Tibial nerve (tissue), 3 donors: ENCODE results near the gene ORMDL2.

ENCODE experiments used
- POLR2A ChIP-seq, 2 donors: fragments of 450-650 bp; IDR thresholded peaks; one replicate each; pipeline ENCODE4 v1.6.1; 2017; ENCODE audit warnings: antibody characterized with exemption in 2 of 2, mild to moderate bottlenecking in 2 of 2, moderate library complexity in 2 of 2
- TF ChIP-seq, protein P1 (sequence below), 5 experiments: fragments of 200-600 bp in 3 of 5; fragments of 450-650 bp in 2 of 5; sonication (generic) in 3 of 5; IDR thresholded peaks; one replicate each; pipeline ENCODE4 v1.5.1; 2016 to 2019; ENCODE audit warnings: antibody characterized with exemption in 5 of 5, mild to moderate bottlenecking in 3 of 5, moderate library complexity in 2 of 5

DNA sequence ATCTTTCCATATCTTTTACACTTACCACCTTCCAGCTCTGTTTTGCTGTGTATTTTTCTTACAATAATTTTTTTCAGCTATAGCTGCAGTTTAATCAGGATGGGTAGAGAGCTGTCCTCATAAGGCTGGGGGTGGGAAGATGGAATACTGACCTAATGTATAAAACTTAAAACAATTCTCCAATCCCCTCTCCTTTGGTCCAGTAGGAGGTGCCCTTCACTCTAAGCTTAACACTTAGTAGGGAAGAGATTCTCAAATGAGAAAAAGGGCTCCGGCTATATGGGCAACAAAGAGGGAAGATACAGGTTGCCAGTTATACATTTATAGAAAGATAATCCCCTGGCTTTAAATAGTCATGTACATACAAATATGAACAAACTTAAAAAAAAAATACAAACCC lies 2.8 kb downstream of the ORMDL2 start:
- TF ChIP-seq, protein P1, sequence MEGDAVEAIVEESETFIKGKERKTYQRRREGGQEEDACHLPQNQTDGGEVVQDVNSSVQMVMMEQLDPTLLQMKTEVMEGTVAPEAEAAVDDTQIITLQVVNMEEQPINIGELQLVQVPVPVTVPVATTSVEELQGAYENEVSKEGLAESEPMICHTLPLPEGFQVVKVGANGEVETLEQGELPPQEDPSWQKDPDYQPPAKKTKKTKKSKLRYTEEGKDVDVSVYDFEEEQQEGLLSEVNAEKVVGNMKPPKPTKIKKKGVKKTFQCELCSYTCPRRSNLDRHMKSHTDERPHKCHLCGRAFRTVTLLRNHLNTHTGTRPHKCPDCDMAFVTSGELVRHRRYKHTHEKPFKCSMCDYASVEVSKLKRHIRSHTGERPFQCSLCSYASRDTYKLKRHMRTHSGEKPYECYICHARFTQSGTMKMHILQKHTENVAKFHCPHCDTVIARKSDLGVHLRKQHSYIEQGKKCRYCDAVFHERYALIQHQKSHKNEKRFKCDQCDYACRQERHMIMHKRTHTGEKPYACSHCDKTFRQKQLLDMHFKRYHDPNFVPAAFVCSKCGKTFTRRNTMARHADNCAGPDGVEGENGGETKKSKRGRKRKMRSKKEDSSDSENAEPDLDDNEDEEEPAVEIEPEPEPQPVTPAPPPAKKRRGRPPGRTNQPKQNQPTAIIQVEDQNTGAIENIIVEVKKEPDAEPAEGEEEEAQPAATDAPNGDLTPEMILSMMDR (IDR thresholded peaks at IDR 0.05), result no peak
- no peak for TF ChIP-seq POLR2A (IDR thresholded peaks at IDR 0.05)
